Stimulated activated CD4-positive, alpha-beta T cell treated with anti-CD3 and anti-CD28 coated beads, Interleukin-2, amount 100 ng/mL, for 48 hours (primary cell): Measurements from ENCODE around the gene BARX1.
"Not testable (repeated sequence)": the region's sequence is repeated elsewhere in the genome, so short reads cannot be mapped to it uniquely, and the experiment has no call there.

Experiments
- DNase-seq, 2 donors: peaks; one replicate each; pipeline ENCODE4 v3.0.0-alpha.2; 2020

BARX1 gene

GRCh38 chr9:93955111-93955980 is at the start of gene BARX1:
BARX1 (minus strand) TSS chr9:93955355; CDS start chr9:93955146, 209 bp downstream.
- no peak for DNase-seq

GRCh38 chr9:94002316-94003140 is 47.4 kb upstream of the BARX1 start:
- DNase-seq, result peak; percentile 34 to 36

GRCh38 chr9:93996863-93997262 is 41.7 kb upstream of the BARX1 start:
- DNase-seq, result no peak

- no peak for DNase-seq
Observed at GRCh38 chr9:93996367-93996766, 41.2 kb upstream of the BARX1 start.

GRCh38 chr9:93994545-93994944 is 39.4 kb upstream of the BARX1 start:
- no peak for DNase-seq

GRCh38 chr9:93994132-93994531 is 39.0 kb upstream of the BARX1 start:
- DNase-seq, result no peak

GRCh38 chr9:93992830-93993229 is 37.7 kb upstream of the BARX1 start:
- no peak for DNase-seq

GRCh38 chr9:93990448-93990847 is 35.3 kb upstream of the BARX1 start:
- no peak for DNase-seq

- DNase-seq, result no peak
Observed at GRCh38 chr9:93988056-93988455, 32.9 kb upstream of the BARX1 start.

- no peak for DNase-seq
Observed at GRCh38 chr9:93984860-93985259, 29.7 kb upstream of the BARX1 start.

GRCh38 chr9:93983875-93984274 is 28.7 kb upstream of the BARX1 start:
- DNase-seq, result no peak

GRCh38 chr9:93979721-93980120 is 24.6 kb upstream of the BARX1 start:
- no peak for DNase-seq

- no peak for DNase-seq
Observed at GRCh38 chr9:93978551-93978950, 23.4 kb upstream of the BARX1 start.

GRCh38 chr9:93976973-93977372 is 21.8 kb upstream of the BARX1 start:
- no peak for DNase-seq

- no peak for DNase-seq
Observed at GRCh38 chr9:93976081-93976480, 20.9 kb upstream of the BARX1 start.

GRCh38 chr9:93975262-93975661 is 20.1 kb upstream of the BARX1 start:
- DNase-seq, result no peak

- no peak for DNase-seq
Observed at GRCh38 chr9:93974151-93974550, 19.0 kb upstream of the BARX1 start.

- DNase-seq, result not testable (repeated sequence)
Observed at GRCh38 chr9:93972655-93973054, 17.5 kb upstream of the BARX1 start.

GRCh38 chr9:93969328-93969661 is 14.1 kb upstream of the BARX1 start:
- DNase-seq, result no peak

- DNase-seq, result no peak
Observed at GRCh38 chr9:93968451-93969327, 13.5 kb upstream of the BARX1 start.

- DNase-seq, result no peak
Observed at GRCh38 chr9:93967020-93967803, 12.1 kb upstream of the BARX1 start.
